Heart left ventricle (tissue), 13 donors: ENCODE results near the gene ZFPM1.

Experiments used
- POLR2A ChIP-seq, 2 donors: fragments of 450-650 bp; IDR thresholded peaks; one replicate each; pipeline ENCODE4 v1.6.1; 2017; ENCODE audit warnings: antibody characterized with exemption in 2 of 2, mild to moderate bottlenecking in 2 of 2, moderate library complexity in 2 of 2
- TF ChIP-seq, protein P1 (sequence below), 12 donors: fragments of 200-600 bp; sonication (generic) in 4 of 12; IDR thresholded peaks; one replicate each; pipeline versions ENCODE4 v1.5.0 to v1.8.0; 2018 to 2022; ENCODE audit warnings: antibody characterized with exemption in 12 of 12, mild to moderate bottlenecking in 5 of 12
- donor health status: ischemic (EF 13 %, LVEDD 7.1; RV severe dilation, severe dysfunction).
- donor health status: DM: no; HTN: yes; CAD: no.
- donor health status: DM: no; HTN: no; CAD: no.
- donor health status: ischemic (EF 25% LVEDD 6.9; RV normal size, moderate dysfunction).
- donor health status: ischemic (EF 25% LVEDD 5.7; RV mildly dilated, moderate dysfunction).
- donor health status: ischemic (EF 35%, LVEDD 5.7; RV mildly dilated, moderate dysfunction).
- donor health status: nonischemic (EF 11% LVEDD 7.7; RV severe dilation, severe dysfunction).
- donor health status: DM: yes; HTN: yes; CAD: no.
- donor health status: PGD.
- donor health status: ischemic (EF 29% LVEDD 5.4; RV normal size, mild dysfunction).
- donor health status: nonischemic (EF 23%, LVEDD 6.1; RV moderate dilation, normal function).

DNA sequence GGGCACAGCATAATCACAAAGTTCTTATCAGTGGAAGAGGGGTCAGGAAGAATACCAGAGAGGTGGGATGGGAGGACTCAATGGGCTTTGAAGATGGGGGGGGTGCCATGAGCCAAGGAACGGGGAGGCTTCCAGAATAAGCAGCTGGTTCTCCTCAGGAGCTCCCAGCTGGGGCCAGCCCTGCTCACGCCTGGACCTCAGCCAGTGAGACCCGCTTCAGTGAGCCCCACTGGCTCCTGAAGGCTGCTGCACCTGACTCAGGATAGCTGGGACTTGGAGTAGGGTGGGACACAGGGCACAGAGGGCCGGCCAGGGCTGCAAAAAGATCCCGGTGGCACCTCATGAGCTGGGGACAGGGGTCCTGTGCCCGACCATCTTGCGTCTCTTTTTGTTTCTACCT lies 92.7 kb downstream of the ZFPM1 start:
- TF ChIP-seq POLR2A (IDR thresholded peaks at IDR 0.05): no peak
- TF ChIP-seq, protein P1, sequence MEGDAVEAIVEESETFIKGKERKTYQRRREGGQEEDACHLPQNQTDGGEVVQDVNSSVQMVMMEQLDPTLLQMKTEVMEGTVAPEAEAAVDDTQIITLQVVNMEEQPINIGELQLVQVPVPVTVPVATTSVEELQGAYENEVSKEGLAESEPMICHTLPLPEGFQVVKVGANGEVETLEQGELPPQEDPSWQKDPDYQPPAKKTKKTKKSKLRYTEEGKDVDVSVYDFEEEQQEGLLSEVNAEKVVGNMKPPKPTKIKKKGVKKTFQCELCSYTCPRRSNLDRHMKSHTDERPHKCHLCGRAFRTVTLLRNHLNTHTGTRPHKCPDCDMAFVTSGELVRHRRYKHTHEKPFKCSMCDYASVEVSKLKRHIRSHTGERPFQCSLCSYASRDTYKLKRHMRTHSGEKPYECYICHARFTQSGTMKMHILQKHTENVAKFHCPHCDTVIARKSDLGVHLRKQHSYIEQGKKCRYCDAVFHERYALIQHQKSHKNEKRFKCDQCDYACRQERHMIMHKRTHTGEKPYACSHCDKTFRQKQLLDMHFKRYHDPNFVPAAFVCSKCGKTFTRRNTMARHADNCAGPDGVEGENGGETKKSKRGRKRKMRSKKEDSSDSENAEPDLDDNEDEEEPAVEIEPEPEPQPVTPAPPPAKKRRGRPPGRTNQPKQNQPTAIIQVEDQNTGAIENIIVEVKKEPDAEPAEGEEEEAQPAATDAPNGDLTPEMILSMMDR (IDR thresholded peaks at IDR 0.05): no peak
